ENCODE data around the gene ANXA9. TPM values are rescaled to one million over a fixed set of nuclear protein-coding genes. Genes with fewer than 3 reads are reported as not detected.
A peak's percentile ranks its signal among the peaks of the same experiment; 100 is the strongest.

The ANXA9 gene
- total RNA-seq, 1 donor from 2014 or later = not detected

GRCh38 chr1:150976879-150977694 is 5.0 kb upstream of the ANXA9 start:
- Mint-ChIP-seq H3K27ac (no peak overlapping the region), H3K36me3 (no peaks in the 10 kb centered on the region), H3K4me1 (peaks cover 40% of the 10 kb centered on the region), H3K4me3 (peak overlapping the region; percentile 88), H3K27me3 (ENCODE audit: insufficient read depth, low read depth) (peaks cover 7% of the 10 kb centered on the region), H3K9me3 (no peaks in the 10 kb centered on the region)
- Histone ChIP-seq H3K36me3 (no peaks in the 10 kb centered on the region), H3K4me2 (peak overlapping the region; percentile 49), H3K9ac (no peak overlapping the region), H3K79me2 (ENCODE audit: low read depth) (peaks cover 35% of the 10 kb centered on the region), H3K9me3 (ENCODE audit: low read depth) (no peaks in the 10 kb centered on the region), H3K27me3 (peaks cover 11% of the 10 kb centered on the region), H3K27ac (no peak overlapping the region), H3F3A (ENCODE audit: low read depth) (peaks cover 58% of the 10 kb centered on the region), H3K4me3 (no peak overlapping the region), H4K20me1 (ENCODE audit: low read depth) (peaks cover 17% of the 10 kb centered on the region), H2AFZ (replicated peaks) (peak overlapping the region; percentile 39), H3K4me1 (peaks cover 43% of the 10 kb centered on the region)
- DNase-seq (ENCODE audit: low spot score) = peak; percentile 53
- TF ChIP-seq EZH2phosphoT487 (IDR thresholded peaks at IDR 0.05) (no peak), CTCF (IDR thresholded peaks at IDR 0.05) (no peak), EZH2 (IDR thresholded peaks at IDR 0.05) (no peak)

- Mint-ChIP-seq H3K27me3 (ENCODE audit: insufficient read depth, low read depth) (peaks cover 5% of the 10 kb centered on the region), H3K9me3 (no peaks in the 10 kb centered on the region), H3K27ac (peak overlapping the region; percentile 72), H3K4me1 (peaks cover 30% of the 10 kb centered on the region), H3K36me3 (no peaks in the 10 kb centered on the region), H3K4me3 (no peak overlapping the region)
- peak overlapping the region; percentile 91 for H2AFZ ChIP-seq (replicated peaks)
- H3K9me3 ChIP-seq (ENCODE audit: low read depth) = no peaks in the 10 kb centered on the region
- H3K79me2 ChIP-seq (ENCODE audit: low read depth) = peaks cover 13% of the 10 kb centered on the region
- no peak overlapping the region for H3K27ac ChIP-seq
- peaks cover 11% of the 10 kb centered on the region for H3K27me3 ChIP-seq
- H3K4me2 ChIP-seq = no peak overlapping the region
- H3K4me3 ChIP-seq = no peak overlapping the region
- peaks cover 38% of the 10 kb centered on the region for H3F3A ChIP-seq (ENCODE audit: low read depth)
- DNase-seq (ENCODE audit: low spot score) = peak; percentile 94
- no peak overlapping the region for H3K9ac ChIP-seq
- peaks cover 29% of the 10 kb centered on the region for H3K4me1 ChIP-seq
- TF ChIP-seq CTCF (IDR thresholded peaks at IDR 0.05) (peak; percentile 100), EZH2phosphoT487 (IDR thresholded peaks at IDR 0.05) (no peak), EZH2 (IDR thresholded peaks at IDR 0.05) (no peak)
- H4K20me1 ChIP-seq (ENCODE audit: low read depth) = no peaks in the 10 kb centered on the region
- no peaks in the 10 kb centered on the region for H3K36me3 ChIP-seq
Observed at GRCh38 chr1:150979092-150980056, 2.7 kb upstream of the ANXA9 start.

GRCh38 chr1:150981177-150981804 is 801 bp upstream of the ANXA9 start:
- Histone ChIP-seq H3K9me3 (ENCODE audit: low read depth) (no peaks in the 10 kb centered on the region), H4K20me1 (ENCODE audit: low read depth) (no peaks in the 10 kb centered on the region), H3K4me1 (peaks cover 29% of the 10 kb centered on the region), H3K36me3 (no peaks in the 10 kb centered on the region), H3K9ac (no peak overlapping the region), H3K4me2 (peak overlapping the region; percentile 45), H2AFZ (replicated peaks) (peak overlapping the region; percentile 83), H3K79me2 (ENCODE audit: low read depth) (no peaks in the 10 kb centered on the region), H3F3A (ENCODE audit: low read depth) (peaks cover 32% of the 10 kb centered on the region), H3K4me3 (no peak overlapping the region), H3K27me3 (no peaks in the 10 kb centered on the region), H3K27ac (no peak overlapping the region)
- peak overlapping the region; percentile 66 for H3K27ac Mint-ChIP-seq
- H3K36me3 Mint-ChIP-seq = no peaks in the 10 kb centered on the region
- peaks cover 2% of the 10 kb centered on the region for H3K9me3 Mint-ChIP-seq
- H3K4me3 Mint-ChIP-seq = peak overlapping the region; percentile 48
- peaks cover 2% of the 10 kb centered on the region for H3K27me3 Mint-ChIP-seq (ENCODE audit: insufficient read depth, low read depth)
- peak; percentile 76 for DNase-seq (ENCODE audit: low spot score)
- TF ChIP-seq EZH2phosphoT487 (IDR thresholded peaks at IDR 0.05) = no peak
- no peak for TF ChIP-seq CTCF (IDR thresholded peaks at IDR 0.05)
- no peak for TF ChIP-seq EZH2 (IDR thresholded peaks at IDR 0.05)
- peaks cover 24% of the 10 kb centered on the region for H3K4me1 Mint-ChIP-seq
